Activated B cell treated with CpG ODN at 0.5 μM for 24 hours (primary cell): ENCODE measurements around the gene AGBL4. TPM values are rescaled to one million over a fixed set of nuclear protein-coding genes. Genes with fewer than 3 reads are reported as not detected.

Experiments used
- ATAC-seq: fragments of 200-7000 bp; cut with Tn5 transposase; one replicate; pipeline ENCODE4 v1.10.0; 2021; ENCODE audit warnings: low read depth, mild to moderate bottlenecking, moderate library complexity
- CTCF ChIA-PET: fragments of 350-600 bp; sonication (Branson Sonifier 250); formaldehyde crosslinking; loops from one replicate; lab custom pipeline; 2021; ENCODE audit warnings: antibody characterized with exemption; lab: Charles Lee
- POLR2A ChIA-PET: fragments of 350-600 bp; sonication (Branson Sonifier 250); formaldehyde crosslinking; loops from one replicate; lab custom pipeline; 2021; ENCODE audit warnings: antibody characterized with exemption; lab: Charles Lee
- DNase-seq: peaks from one replicate; pipeline ENCODE4 v3.0.0; 2022
- H3K27ac Mint-ChIP-seq: one replicate; pipeline ENCODE4 v1.8.0; 2020; ENCODE audit warnings: mixed read lengths
- H3K27me3 Mint-ChIP-seq: one replicate; pipeline ENCODE4 v1.8.0; 2021; ENCODE audit warnings: mixed read lengths
- H3K36me3 Mint-ChIP-seq: one replicate; pipeline ENCODE4 v1.8.0; 2021; ENCODE audit warnings: low read depth, mixed read lengths
- H3K4me1 Mint-ChIP-seq: one replicate; pipeline ENCODE4 v1.8.0; 2021; ENCODE audit warnings: mixed read lengths
- H3K4me3 Mint-ChIP-seq: one replicate; pipeline ENCODE4 v1.8.0; 2020; ENCODE audit warnings: mild to moderate bottlenecking, mixed read lengths
- H3K9me3 Mint-ChIP-seq: one replicate; pipeline ENCODE4 v1.8.0; 2020; ENCODE audit warnings: mixed read lengths
- intact Hi-C: fragments of 100-400 bp; cut with micrococcal nuclease; formaldehyde crosslinking; loops from one replicate; pipeline ENCODE4 v1.15.1; 2024
- total RNA-seq: library from RNA; stranded (reverse); gene quantifications from 2 replicates; pipeline ENCODE4 v1.2.3, GENCODE V29; 2022
- TF ChIP-seq, protein P1 (sequence below): fragments of 200-600 bp; IDR thresholded peaks from one replicate; pipeline ENCODE4 v1.8.0; 2022; ENCODE audit warnings: antibody characterized with exemption, mild to moderate bottlenecking

Gene AGBL4
- total RNA-seq, 1 donor from 2014 or later = 0.24 TPM

DNA sequence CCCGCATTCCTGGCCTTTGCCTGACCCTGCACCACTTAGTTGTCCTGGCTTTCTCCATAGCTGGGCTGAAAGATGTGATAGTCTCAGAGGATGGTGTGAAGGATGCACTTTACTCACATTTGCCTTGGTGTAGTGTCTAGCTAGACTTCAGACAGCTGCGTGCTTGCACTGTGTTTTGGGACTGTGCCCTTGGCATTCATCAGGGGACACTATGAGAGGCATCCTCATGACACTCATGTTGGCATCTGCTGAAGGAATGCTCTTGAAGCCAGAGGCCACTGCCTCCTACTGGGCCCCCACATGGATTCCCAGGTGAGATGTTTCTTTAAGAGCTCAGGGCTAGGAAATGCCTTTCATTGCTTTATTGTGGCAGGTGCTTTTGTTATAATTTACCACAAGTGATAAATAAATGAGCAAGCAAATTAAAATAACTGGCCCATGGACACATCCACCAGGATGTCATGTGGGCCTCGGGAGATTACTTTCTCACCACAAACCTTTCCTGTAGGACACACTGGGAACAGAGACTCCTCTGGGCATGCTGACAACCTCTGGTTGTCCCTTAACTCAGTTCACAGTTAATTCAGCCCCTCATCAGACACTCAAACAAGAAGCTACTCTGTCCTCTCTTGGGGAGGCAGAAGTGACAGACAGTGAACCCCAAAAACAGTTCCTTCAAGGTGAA, 1452.3 kb downstream of the AGBL4 start:
- no peaks in the 10 kb centered on the region for H3K36me3 Mint-ChIP-seq
- no peaks in the 10 kb centered on the region for H3K9me3 Mint-ChIP-seq
- no peaks in the 10 kb centered on the region for H3K4me1 Mint-ChIP-seq
- POLR2A ChIA-PET = no interaction called here
- no peak for DNase-seq
- no peak for ATAC-seq
- no peak overlapping the region for H3K4me3 Mint-ChIP-seq
- H3K27ac Mint-ChIP-seq = no peak overlapping the region
- peaks cover 1% of the 10 kb centered on the region for H3K27me3 Mint-ChIP-seq
- TF ChIP-seq, protein P1, sequence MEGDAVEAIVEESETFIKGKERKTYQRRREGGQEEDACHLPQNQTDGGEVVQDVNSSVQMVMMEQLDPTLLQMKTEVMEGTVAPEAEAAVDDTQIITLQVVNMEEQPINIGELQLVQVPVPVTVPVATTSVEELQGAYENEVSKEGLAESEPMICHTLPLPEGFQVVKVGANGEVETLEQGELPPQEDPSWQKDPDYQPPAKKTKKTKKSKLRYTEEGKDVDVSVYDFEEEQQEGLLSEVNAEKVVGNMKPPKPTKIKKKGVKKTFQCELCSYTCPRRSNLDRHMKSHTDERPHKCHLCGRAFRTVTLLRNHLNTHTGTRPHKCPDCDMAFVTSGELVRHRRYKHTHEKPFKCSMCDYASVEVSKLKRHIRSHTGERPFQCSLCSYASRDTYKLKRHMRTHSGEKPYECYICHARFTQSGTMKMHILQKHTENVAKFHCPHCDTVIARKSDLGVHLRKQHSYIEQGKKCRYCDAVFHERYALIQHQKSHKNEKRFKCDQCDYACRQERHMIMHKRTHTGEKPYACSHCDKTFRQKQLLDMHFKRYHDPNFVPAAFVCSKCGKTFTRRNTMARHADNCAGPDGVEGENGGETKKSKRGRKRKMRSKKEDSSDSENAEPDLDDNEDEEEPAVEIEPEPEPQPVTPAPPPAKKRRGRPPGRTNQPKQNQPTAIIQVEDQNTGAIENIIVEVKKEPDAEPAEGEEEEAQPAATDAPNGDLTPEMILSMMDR = no peak
- intact Hi-C loops = loop anchor here (5.0 kb wide), 1 partner anchor 1761 kb away; no protein-coding TSS in a partner anchor
- CTCF ChIA-PET = interaction anchor here (2.4 to 3.7 kb wide), 2 partner anchors 246 to 299 kb away, joined by 8 to 23 read pairs; no protein-coding TSS in a partner anchor

DNA sequence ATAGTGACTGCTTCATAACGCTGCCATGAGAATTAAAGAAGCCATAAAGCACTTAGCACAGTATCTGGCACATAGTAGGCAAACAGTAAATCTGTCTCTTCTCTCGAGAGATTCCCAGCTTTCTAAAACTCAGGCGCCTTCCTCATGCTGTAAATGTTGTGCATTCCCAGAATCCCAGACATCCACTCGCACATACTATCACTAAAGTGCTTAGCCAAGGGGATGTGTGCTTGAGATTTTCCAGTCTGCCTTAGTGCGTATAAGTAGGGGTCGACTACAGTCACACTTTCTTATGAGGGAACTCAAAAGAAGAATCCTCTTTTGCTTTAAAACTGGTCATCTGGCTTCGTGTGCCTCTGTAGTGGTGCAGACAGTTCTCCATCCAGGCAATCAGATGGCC, 1453.2 kb downstream of the AGBL4 start:
- H3K27ac Mint-ChIP-seq = no peak overlapping the region
- no peak overlapping the region for H3K4me3 Mint-ChIP-seq
- ATAC-seq (no peak), DNase-seq (no peak)
- POLR2A ChIA-PET = no interaction called here
- TF ChIP-seq, protein P1 = no peak
- peaks cover 4% of the 10 kb centered on the region for H3K27me3 Mint-ChIP-seq
- CTCF ChIA-PET = interaction anchor here (3.7 kb wide), 1 partner anchor 247 kb away, joined by 23 read pairs; no protein-coding TSS in a partner anchor
- H3K4me1 Mint-ChIP-seq = no peaks in the 10 kb centered on the region
- H3K36me3 Mint-ChIP-seq = no peaks in the 10 kb centered on the region
- intact Hi-C loops = loop anchor here (5.0 kb wide), 1 partner anchor 1762 kb away; no protein-coding TSS in a partner anchor
- no peaks in the 10 kb centered on the region for H3K9me3 Mint-ChIP-seq

DNA sequence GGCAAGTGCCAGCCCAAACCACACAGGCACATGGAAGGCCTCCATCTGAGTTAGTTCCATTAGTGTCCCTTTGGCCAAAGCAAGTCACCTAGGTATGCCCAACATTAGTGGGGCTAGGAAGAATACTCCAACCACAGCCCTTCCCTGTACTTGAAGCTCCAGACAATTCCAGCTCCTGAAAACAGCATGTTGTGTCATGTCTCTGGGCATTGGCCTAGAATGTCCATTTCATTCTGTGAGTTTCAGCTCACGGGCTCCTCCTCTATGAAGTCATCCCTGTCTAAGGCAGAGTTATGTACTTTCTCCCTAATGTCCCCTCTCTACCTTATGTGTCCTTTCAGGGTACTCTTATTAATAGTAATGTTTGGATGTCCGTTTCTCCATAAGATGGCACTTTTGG, 1455.3 kb downstream of the AGBL4 start:
- Mint-ChIP-seq H3K27me3 (peaks cover 4% of the 10 kb centered on the region), H3K27ac (no peak overlapping the region), H3K4me1 (no peaks in the 10 kb centered on the region), H3K4me3 (no peak overlapping the region), H3K36me3 (no peaks in the 10 kb centered on the region), H3K9me3 (no peaks in the 10 kb centered on the region)
- intact Hi-C loops = no loop called here
- ChIA-PET CTCF (interaction anchor here (1.3 kb wide), 1 partner anchor 249 kb away, joined by 3 read pairs; no protein-coding TSS in a partner anchor), POLR2A (no interaction called here)
- ATAC-seq = no peak
- no peak for DNase-seq
- TF ChIP-seq, protein P1 = no peak

DNA sequence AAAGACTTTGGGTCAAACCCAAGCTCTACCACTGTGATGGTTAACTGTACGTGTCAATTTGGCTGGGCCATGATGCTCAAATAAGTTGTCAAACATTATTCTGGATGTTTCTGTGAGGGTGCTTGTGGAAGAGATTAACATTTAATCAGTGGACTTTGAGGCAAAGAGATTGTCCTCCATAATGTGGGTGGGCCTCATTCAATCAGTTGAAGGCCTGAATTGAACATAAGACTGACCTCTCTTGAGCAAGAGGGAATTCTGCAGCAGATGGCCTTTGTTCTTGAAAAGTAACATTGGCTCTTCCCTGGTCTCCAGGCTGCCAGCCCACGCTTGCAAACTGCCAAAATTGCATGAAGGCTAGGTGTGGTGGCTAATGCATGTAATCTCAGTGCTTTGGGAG, 1457.3 kb downstream of the AGBL4 start:
- intact Hi-C loops = no loop called here
- Mint-ChIP-seq H3K4me1 (no peaks in the 10 kb centered on the region), H3K27ac (no peak overlapping the region), H3K27me3 (peaks cover 2% of the 10 kb centered on the region), H3K36me3 (no peaks in the 10 kb centered on the region), H3K9me3 (no peaks in the 10 kb centered on the region), H3K4me3 (no peak overlapping the region)
- ChIA-PET POLR2A (no interaction called here), CTCF (no interaction called here)
- TF ChIP-seq, protein P1 = no peak
- DNase-seq (no peak), ATAC-seq (no peak)

DNA sequence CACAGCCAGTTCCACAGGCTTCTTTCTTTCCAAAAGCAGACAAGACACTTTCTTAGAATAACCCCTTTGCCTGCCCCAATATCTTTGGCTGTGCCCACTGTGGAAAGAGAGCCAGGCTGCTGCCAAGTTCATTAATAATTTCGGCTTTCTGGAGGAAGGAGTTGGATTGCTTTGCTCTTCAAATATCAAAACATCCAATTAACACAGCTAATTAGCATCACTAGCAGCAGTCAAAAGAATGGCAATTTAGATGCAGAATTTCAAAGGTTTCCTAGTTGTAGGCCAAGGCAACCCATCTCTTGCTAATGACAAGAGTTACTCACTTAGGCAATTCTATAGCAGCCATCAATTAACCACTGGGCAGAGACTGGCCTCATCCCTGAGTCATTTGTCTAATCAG, 1460.7 kb downstream of the AGBL4 start:
- TF ChIP-seq, protein P1 = no peak
- H3K27me3 Mint-ChIP-seq = peaks cover 5% of the 10 kb centered on the region
- no peak overlapping the region for H3K27ac Mint-ChIP-seq
- POLR2A ChIA-PET = no interaction called here
- intact Hi-C loops = no loop called here
- H3K36me3 Mint-ChIP-seq = no peaks in the 10 kb centered on the region
- ATAC-seq = no peak
- no peak for DNase-seq
- CTCF ChIA-PET = interaction anchor here (1.1 to 1.2 kb wide), 2 partner anchors 9 to 10 kb away, joined by 3 to 5 read pairs; no protein-coding TSS in a partner anchor
- H3K9me3 Mint-ChIP-seq = no peaks in the 10 kb centered on the region
- H3K4me1 Mint-ChIP-seq = no peaks in the 10 kb centered on the region
- no peak overlapping the region for H3K4me3 Mint-ChIP-seq
